ENCODE results near the gene HOXD3. TPM values are rescaled to one million over a fixed set of nuclear protein-coding genes. Genes with fewer than 3 reads are reported as not detected.

HOXD3 gene
- total RNA-seq, 1 donor from 2014 or later = 1.7 TPM

DNA sequence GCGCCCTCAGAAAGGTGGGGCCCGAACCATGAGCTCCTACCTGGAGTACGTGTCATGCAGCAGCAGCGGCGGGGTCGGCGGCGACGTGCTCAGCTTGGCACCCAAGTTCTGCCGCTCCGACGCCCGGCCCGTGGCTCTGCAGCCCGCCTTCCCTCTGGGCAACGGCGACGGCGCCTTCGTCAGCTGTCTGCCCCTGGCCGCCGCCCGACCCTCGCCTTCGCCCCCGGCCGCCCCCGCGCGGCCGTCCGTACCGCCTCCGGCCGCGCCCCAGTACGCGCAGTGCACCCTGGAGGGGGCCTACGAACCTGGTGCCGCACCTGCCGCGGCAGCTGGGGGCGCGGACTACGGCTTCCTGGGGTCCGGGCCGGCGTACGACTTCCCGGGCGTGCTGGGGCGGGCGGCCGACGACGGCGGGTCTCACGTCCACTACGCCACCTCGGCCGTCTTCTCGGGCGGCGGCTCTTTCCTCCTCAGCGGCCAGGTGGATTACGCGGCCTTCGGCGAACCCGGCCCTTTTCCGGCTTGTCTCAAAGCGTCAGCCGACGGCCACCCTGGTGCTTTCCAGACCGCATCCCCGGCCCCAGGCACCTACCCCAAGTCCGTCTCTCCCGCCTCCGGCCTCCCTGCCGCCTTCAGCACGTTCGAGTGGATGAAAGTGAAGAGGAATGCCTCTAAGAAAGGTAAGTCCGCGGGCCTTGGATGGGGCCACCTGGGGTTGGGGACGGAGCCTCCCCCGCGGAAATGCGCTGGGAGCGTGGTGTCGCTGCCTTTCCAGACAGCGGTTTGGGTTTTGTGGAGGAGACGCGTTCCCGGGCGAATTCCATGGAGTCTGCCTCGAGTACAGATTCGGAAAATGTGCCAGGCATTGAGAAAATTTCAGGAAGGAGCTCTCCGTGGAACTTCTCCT, 31.9 kb downstream of the HOXD3 start:
- peaks cover 72% of the 10 kb centered on the region for H3K27me3 ChIP-seq
- intact Hi-C loops (cut with DNase I) = no loop called here
- peak overlapping the region; percentile 74 for H3K27ac ChIP-seq
- TF ChIP-seq, protein P1, sequence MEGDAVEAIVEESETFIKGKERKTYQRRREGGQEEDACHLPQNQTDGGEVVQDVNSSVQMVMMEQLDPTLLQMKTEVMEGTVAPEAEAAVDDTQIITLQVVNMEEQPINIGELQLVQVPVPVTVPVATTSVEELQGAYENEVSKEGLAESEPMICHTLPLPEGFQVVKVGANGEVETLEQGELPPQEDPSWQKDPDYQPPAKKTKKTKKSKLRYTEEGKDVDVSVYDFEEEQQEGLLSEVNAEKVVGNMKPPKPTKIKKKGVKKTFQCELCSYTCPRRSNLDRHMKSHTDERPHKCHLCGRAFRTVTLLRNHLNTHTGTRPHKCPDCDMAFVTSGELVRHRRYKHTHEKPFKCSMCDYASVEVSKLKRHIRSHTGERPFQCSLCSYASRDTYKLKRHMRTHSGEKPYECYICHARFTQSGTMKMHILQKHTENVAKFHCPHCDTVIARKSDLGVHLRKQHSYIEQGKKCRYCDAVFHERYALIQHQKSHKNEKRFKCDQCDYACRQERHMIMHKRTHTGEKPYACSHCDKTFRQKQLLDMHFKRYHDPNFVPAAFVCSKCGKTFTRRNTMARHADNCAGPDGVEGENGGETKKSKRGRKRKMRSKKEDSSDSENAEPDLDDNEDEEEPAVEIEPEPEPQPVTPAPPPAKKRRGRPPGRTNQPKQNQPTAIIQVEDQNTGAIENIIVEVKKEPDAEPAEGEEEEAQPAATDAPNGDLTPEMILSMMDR (IDR thresholded peaks at IDR 0.05) = peak; percentile 5
- H3K4me1 ChIP-seq = peaks cover 13% of the 10 kb centered on the region
- H3K36me3 ChIP-seq = no peaks in the 10 kb centered on the region
- peak; percentile 71 for ATAC-seq
- peak overlapping the region; percentile 58 for H3K4me3 ChIP-seq
- peak; percentile 77 for DNase-seq
- H3K9me3 ChIP-seq = no peaks in the 10 kb centered on the region

DNA sequence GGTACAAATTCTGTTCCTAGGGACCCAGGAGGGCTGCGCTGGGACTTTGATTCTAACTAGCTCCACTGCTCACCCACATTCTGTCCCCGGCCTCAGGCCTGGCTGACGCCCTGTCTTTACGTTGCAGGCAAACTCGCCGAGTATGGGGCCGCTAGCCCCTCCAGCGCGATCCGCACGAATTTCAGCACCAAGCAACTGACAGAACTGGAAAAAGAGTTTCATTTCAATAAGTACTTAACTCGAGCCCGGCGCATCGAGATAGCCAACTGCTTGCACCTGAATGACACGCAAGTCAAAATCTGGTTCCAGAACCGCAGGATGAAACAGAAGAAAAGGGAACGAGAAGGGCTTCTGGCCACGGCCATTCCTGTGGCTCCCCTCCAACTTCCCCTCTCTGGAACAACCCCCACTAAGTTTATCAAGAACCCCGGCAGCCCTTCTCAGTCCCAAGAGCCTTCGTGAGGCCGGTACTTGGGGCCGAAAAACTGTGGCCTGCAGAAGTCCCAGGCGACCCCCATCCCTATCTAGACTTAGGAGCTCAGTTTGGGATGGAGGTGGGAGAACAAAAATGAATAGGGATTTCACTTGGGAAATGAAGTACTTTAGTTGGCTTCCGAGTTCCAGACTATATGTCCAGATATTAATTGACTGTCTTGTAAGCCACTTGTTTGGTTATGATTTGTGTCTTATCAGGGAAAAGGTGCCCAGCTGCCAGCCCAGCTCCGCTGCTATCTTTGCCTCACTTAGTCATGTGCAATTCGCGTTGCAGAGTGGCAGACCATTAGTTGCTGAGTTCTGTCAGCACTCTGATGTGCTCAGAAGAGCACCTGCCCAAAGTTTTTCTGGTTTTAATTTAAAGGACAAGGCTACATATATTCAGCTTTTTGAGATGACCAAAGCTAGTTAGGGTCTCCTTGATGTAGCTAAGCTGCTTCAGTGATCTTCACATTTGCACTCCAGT, 32.9 kb downstream of the HOXD3 start:
- Histone ChIP-seq H3K36me3 (no peaks in the 10 kb centered on the region), H3K27ac (no peak overlapping the region), H3K9me3 (no peaks in the 10 kb centered on the region), H3K27me3 (peaks cover 67% of the 10 kb centered on the region), H3K4me1 (peaks cover 13% of the 10 kb centered on the region), H3K4me3 (peak overlapping the region; percentile 58)
- TF ChIP-seq, protein P1 (IDR thresholded peaks at IDR 0.05) = no peak
- DNase-seq (no peak), ATAC-seq (no peak)
- intact Hi-C loops (cut with DNase I) = no loop called here

DNA sequence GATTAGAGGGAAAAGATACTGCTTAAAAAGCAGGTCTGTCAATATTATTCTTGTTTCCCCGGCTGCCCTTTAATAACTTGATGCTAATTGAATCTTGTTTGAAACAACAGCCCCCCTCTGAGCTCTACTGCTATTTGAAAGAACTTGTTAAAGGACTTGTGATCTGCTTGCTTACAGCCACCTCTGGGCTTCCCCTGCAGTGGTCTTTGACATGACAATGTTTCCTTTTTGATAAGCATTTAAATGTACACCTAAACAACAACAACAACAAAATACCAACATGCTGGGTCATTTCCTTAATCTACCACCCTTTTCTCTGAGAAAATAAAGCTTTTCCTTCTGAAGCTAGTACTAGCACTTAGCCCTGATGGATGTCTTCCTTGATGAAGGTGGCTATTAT, 35.2 kb downstream of the HOXD3 start:
- Histone ChIP-seq H3K9me3 (no peaks in the 10 kb centered on the region), H3K27me3 (peaks cover 57% of the 10 kb centered on the region), H3K27ac (no peak overlapping the region), H3K36me3 (no peaks in the 10 kb centered on the region), H3K4me3 (no peak overlapping the region), H3K4me1 (peaks cover 13% of the 10 kb centered on the region)
- intact Hi-C loops (cut with DNase I) = no loop called here
- no peak for DNase-seq
- ATAC-seq = no peak
- TF ChIP-seq, protein P1 (IDR thresholded peaks at IDR 0.05) = no peak

DNA sequence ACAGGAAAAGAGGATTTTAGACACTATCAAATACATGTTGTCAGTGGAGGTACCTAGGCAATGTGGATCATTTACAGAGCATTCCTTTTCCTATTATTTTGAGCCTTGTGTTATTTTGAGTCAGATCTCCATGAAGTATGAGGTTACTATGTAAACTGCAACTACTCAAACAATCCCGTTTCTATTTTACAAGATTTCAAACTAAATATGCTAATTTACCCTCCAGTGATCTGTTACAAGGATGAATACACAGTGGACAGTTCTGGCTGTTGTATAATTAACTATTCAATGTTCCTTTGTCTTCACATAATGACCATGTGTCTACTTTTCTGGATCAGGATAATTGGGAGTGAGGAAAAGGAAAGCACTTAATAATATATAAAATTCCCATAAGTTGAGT, 35.9 kb downstream of the HOXD3 start:
- ATAC-seq = no peak
- H3K9me3 ChIP-seq = no peaks in the 10 kb centered on the region
- DNase-seq = no peak
- intact Hi-C loops (cut with DNase I) = no loop called here
- no peak overlapping the region for H3K27ac ChIP-seq
- TF ChIP-seq, protein P1 (IDR thresholded peaks at IDR 0.05) = no peak
- H3K36me3 ChIP-seq = no peaks in the 10 kb centered on the region
- no peak overlapping the region for H3K4me3 ChIP-seq
- H3K4me1 ChIP-seq = peaks cover 13% of the 10 kb centered on the region
- H3K27me3 ChIP-seq = peaks cover 50% of the 10 kb centered on the region

- H3K36me3 ChIP-seq = no peaks in the 10 kb centered on the region
- H3K27me3 ChIP-seq = peaks cover 24% of the 10 kb centered on the region
- ATAC-seq (no peak), DNase-seq (no peak)
- no peak overlapping the region for H3K4me3 ChIP-seq
- H3K27ac ChIP-seq = no peak overlapping the region
- TF ChIP-seq, protein P1 (IDR thresholded peaks at IDR 0.05) = no peak
- intact Hi-C loops (cut with DNase I) = no loop called here
- no peaks in the 10 kb centered on the region for H3K9me3 ChIP-seq
- no peaks in the 10 kb centered on the region for H3K4me1 ChIP-seq
Observed at GRCh38 chr2:176199902-176200301, 42.8 kb downstream of the HOXD3 start.
